ENCODE data around the gene ZNF584.

ZNF584 gene

GRCh38 chr19:58385891-58386575, 22.4 kb upstream of the ZNF584 start:
- DNase-seq (ENCODE audit: low spot score): no peak

GRCh38 chr19:58386576-58387337, 21.7 kb upstream of the ZNF584 start, which contains the start of gene RPS5:
TSS of gene RPS5 (plus strand) at chr19:58387269. CDS start at chr19:58388138, 869 bp downstream.
- peak; percentile 99 for DNase-seq (ENCODE audit: low spot score)

GRCh38 chr19:58387338-58388174, 20.9 kb upstream of the ZNF584 start:
- no peak for DNase-seq (ENCODE audit: low spot score)

- no peak for DNase-seq (ENCODE audit: low spot score)
Observed at GRCh38 chr19:58388175-58388526, 20.3 kb upstream of the ZNF584 start.

- DNase-seq (ENCODE audit: low spot score): no peak
Observed at GRCh38 chr19:58392945-58393724, 15.3 kb upstream of the ZNF584 start.

GRCh38 chr19:58393725-58394033, 14.8 kb upstream of the ZNF584 start:
- peak; percentile 3 for DNase-seq (ENCODE audit: low spot score)

- no peak for DNase-seq (ENCODE audit: low spot score)
Observed at GRCh38 chr19:58394821-58395219, 13.6 kb upstream of the ZNF584 start.

- peak; percentile 80 for DNase-seq (ENCODE audit: low spot score)
Observed at GRCh38 chr19:58395220-58395978, 13.1 kb upstream of the ZNF584 start, which contains the start of gene RNF225. TSS of gene RNF225 (plus strand) at chr19:58395656. CDS start at chr19:58396090, 434 bp downstream.

GRCh38 chr19:58395979-58396627, 12.3 kb upstream of the ZNF584 start:
- DNase-seq (ENCODE audit: low spot score): peak; percentile 33

GRCh38 chr19:58396691-58397532, 11.5 kb upstream of the ZNF584 start:
- DNase-seq (ENCODE audit: low spot score): peak; percentile 10

- peak; percentile 20 for DNase-seq (ENCODE audit: low spot score)
Observed at GRCh38 chr19:58397533-58398037, 10.9 kb upstream of the ZNF584 start.

GRCh38 chr19:58398087-58398486, 10.4 kb upstream of the ZNF584 start:
- no peak for DNase-seq (ENCODE audit: low spot score)

- no peak for DNase-seq (ENCODE audit: low spot score)
Observed at GRCh38 chr19:58398545-58398944, 9.9 kb upstream of the ZNF584 start.

- DNase-seq (ENCODE audit: low spot score): peak; percentile 8
Observed at GRCh38 chr19:58399903-58400302, 8.5 kb upstream of the ZNF584 start.

GRCh38 chr19:58400316-58400915, 8.0 kb upstream of the ZNF584 start:
- peak; percentile 1 for DNase-seq (ENCODE audit: low spot score)

GRCh38 chr19:58400916-58401839, 7.3 kb upstream of the ZNF584 start:
- peak; percentile 99 for DNase-seq (ENCODE audit: low spot score)

GRCh38 chr19:58401840-58402421, 6.5 kb upstream of the ZNF584 start:
- DNase-seq (ENCODE audit: low spot score): peak; percentile 10
